ENCODE measurements around the gene KAT5. TPM values are rescaled to one million over a fixed set of nuclear protein-coding genes. Genes with fewer than 3 reads are reported as not detected.
A peak's percentile ranks its signal among the peaks of the same experiment; 100 is the strongest.
"Not testable (repeated sequence)": the region's sequence is repeated elsewhere in the genome, so short reads cannot be mapped to it uniquely, and the experiment has no call there.

Gene KAT5
- total RNA-seq, 4 donors from 2014 or later = 68.9 to 96.0 (median 85.7) TPM

DNA sequence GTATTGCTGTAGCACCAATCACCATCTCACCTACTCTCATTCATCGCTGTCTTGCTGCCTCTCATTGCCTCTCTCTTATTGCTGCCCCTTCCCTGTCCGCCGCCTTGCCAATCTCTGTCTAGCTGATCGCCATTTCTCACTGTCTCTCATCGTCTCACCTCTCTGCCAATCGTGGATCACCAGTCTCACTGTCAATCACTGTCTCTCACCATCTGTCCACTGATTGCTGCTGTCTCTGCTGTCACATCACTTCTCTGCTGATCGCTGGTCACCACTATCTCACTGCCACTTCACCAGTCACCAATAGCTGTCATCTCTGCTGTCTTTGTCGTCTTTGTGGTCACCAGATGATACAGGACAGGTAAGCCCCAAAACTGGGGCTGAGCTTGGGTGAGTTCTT lies 29.1 kb downstream of the KAT5 start:
- H3K4me3 ChIP-seq (ENCODE audit: low read depth, poor library complexity, severe bottlenecking) = no peak overlapping the region
- intact Hi-C loops (cut with DNase I; ENCODE audit: low total_unique reads) = no loop called here
- WGBS, 2 donors = 81 to 86% methylated on average over 8 of the region's 8 CpGs
- no peak for DNase-seq (ENCODE audit: low spot score in 2 of 2)
- TF ChIP-seq POLR2A (IDR thresholded peaks at IDR 0.05) = no peak
- TF ChIP-seq, protein P1, sequence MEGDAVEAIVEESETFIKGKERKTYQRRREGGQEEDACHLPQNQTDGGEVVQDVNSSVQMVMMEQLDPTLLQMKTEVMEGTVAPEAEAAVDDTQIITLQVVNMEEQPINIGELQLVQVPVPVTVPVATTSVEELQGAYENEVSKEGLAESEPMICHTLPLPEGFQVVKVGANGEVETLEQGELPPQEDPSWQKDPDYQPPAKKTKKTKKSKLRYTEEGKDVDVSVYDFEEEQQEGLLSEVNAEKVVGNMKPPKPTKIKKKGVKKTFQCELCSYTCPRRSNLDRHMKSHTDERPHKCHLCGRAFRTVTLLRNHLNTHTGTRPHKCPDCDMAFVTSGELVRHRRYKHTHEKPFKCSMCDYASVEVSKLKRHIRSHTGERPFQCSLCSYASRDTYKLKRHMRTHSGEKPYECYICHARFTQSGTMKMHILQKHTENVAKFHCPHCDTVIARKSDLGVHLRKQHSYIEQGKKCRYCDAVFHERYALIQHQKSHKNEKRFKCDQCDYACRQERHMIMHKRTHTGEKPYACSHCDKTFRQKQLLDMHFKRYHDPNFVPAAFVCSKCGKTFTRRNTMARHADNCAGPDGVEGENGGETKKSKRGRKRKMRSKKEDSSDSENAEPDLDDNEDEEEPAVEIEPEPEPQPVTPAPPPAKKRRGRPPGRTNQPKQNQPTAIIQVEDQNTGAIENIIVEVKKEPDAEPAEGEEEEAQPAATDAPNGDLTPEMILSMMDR (IDR thresholded peaks at IDR 0.05) = no peak

DNA sequence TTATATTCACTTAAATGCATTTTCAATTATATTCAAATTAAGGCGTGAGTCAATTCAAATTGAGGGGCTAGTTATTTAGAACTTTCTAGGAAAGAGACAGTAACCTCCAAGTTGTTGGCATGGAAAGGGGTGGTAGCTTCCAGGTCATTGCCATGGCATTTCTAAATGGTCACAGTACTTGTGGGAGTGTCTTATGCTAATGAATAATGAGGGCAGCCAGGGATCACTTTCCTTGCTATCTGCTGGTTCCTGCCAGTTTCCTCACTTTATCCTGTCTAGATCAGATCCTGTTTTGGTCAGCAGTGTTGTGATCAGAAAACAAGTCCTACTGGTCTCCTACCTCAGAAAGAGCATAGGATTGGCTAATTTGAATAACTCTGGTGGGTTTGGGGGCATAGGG lies 30.3 kb downstream of the KAT5 start:
- WGBS, 2 donors = 79 to 87% methylated on average over 1 of the region's 1 CpG
- H3K4me3 ChIP-seq (ENCODE audit: low read depth, poor library complexity, severe bottlenecking) = no peak overlapping the region
- DNase-seq (ENCODE audit: low spot score in 2 of 2) = no peak
- TF ChIP-seq POLR2A (IDR thresholded peaks at IDR 0.05) = no peak
- TF ChIP-seq, protein P1 (IDR thresholded peaks at IDR 0.05) = no peak
- intact Hi-C loops (cut with DNase I; ENCODE audit: low total_unique reads) = no loop called here

DNA sequence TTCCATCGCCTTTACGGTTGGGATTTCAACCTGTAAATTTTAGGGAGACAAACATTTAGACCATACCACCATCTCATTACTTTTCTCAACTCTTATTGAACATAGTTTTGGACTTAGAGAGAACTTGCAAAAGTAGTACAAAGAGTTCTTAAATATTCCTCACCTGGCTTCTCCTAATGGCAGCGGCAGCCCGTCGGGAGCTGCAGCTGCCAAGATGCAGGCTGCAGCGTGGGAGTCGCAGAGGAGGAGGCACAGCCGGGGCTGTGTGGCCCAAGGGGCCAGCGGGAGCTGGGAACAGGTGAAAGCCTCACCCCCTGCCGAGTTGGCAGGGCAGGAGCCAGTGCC lies 31.6 kb downstream of the KAT5 start:
- 47 to 71% methylated on average over 10 of the region's 10 CpGs for WGBS, 2 donors
- DNase-seq (ENCODE audit: low spot score in 2 of 2) = no peak
- intact Hi-C loops (cut with DNase I; ENCODE audit: low total_unique reads) = no loop called here
- H3K4me3 ChIP-seq (ENCODE audit: low read depth, poor library complexity, severe bottlenecking) = no peak overlapping the region
- no peak for TF ChIP-seq POLR2A (IDR thresholded peaks at IDR 0.05)
- TF ChIP-seq, protein P1 (IDR thresholded peaks at IDR 0.05) = no peak

DNA sequence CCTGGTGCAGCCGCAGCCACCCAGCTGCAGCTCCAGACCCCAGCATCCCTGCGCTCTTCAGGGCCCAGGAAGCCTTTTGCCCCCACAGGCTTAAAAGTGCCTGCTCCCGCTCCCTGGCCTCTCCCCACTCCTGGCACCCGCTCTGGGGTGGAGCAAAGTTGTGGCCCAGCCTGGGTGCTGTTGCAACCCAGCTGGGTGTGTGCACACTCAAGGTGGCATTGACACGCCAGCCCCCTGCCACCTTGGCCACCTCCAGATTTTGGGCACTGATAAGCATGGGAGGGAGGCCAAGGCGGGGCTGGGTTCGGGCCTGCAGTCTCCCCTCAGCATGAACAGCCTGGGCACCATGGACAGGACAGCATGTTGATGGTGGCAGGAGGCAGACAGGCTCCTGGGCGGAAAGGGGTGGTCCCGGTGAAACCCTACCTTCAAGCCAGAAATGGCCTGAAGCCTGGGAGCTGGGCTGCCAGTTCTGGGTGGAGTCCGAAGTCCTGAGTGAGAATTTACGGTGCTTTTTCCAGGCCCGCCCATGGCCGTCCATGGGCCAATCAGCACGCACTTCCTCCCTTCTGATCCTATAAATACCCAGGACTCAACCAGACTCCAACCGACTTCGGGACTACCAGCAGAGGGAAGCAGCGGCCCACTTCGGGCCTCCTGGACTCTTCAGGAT lies 32.1 kb downstream of the KAT5 start:
- DNase-seq (ENCODE audit: low spot score in 2 of 2) = no peak
- intact Hi-C loops (cut with DNase I; ENCODE audit: low total_unique reads) = no loop called here
- no peak for TF ChIP-seq POLR2A (IDR thresholded peaks at IDR 0.05)
- TF ChIP-seq, protein P1 (IDR thresholded peaks at IDR 0.05) = no peak
- H3K4me3 ChIP-seq (ENCODE audit: low read depth, poor library complexity, severe bottlenecking) = no peak overlapping the region
- WGBS, 2 donors = 67 to 71% methylated on average over 14 to 18 of the region's 18 CpGs

DNA sequence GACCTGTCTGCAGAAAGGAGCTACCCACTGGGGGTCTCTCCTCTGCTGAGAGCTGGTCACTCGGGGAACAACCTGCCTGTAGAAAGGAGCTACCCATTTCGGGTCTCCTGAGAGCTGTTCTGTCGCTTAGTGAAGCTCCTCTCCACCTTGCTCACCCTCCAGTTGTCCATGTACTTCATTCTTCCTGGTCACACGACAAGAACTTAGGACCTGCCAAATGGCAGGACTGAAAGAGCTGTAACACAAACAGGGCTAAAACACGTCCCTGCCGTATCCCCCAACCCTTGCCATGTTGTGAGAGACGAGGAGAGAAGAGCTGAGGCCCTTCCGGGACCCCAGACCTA lies 32.6 kb downstream of the KAT5 start:
- DNase-seq (ENCODE audit: low spot score in 2 of 2) = no peak
- intact Hi-C loops (cut with DNase I; ENCODE audit: low total_unique reads) = loop anchor here (5.0 kb wide), 1 partner anchor 433 kb away; no protein-coding TSS in a partner anchor
- no peak overlapping the region for H3K4me3 ChIP-seq (ENCODE audit: low read depth, poor library complexity, severe bottlenecking)
- TF ChIP-seq, protein P1 (IDR thresholded peaks at IDR 0.05) = no peak
- 80 to 82% methylated on average over 8 of the region's 8 CpGs for WGBS, 2 donors

- no peak for DNase-seq (ENCODE audit: low spot score in 2 of 2)
- no peak for TF ChIP-seq POLR2A (IDR thresholded peaks at IDR 0.05)
- TF ChIP-seq, protein P1 (IDR thresholded peaks at IDR 0.05) = no peak
- no peak overlapping the region for H3K4me3 ChIP-seq (ENCODE audit: low read depth, poor library complexity, severe bottlenecking)
- intact Hi-C loops (cut with DNase I; ENCODE audit: low total_unique reads) = loop anchor here (5.0 kb wide), 1 partner anchor 432 kb away; no protein-coding TSS in a partner anchor
- WGBS, 2 donors = 90 to 95% methylated on average over 17 of the region's 17 CpGs
Measured at GRCh38 chr11:65745049-65745448, 33.0 kb downstream of the KAT5 start.

GRCh38 chr11:65762169-65762568 lies 50.1 kb downstream of the KAT5 start:
- WGBS, 2 donors = 82 to 85% methylated on average over 5 of the region's 5 CpGs
- DNase-seq (ENCODE audit: low spot score in 2 of 2); H3K4me3 ChIP-seq (ENCODE audit: low read depth, poor library complexity, severe bottlenecking); intact Hi-C loops (cut with DNase I; ENCODE audit: low total_unique reads): not testable (repeated sequence)

GRCh38 chr11:65762816-65763215 lies 50.8 kb downstream of the KAT5 start:
- 86 to 91% methylated on average over 12 to 28 of the region's 29 CpGs for WGBS, 2 donors
- H3K4me3 ChIP-seq (ENCODE audit: low read depth, poor library complexity, severe bottlenecking); intact Hi-C loops (cut with DNase I; ENCODE audit: low total_unique reads): not testable (repeated sequence)
- peak in 1 of 2 donors; percentile 39 for DNase-seq (ENCODE audit: low spot score in 2 of 2)
